Trophoblast cell (in vitro differentiated cells and primary cell): ENCODE measurements around the gene ARHGAP23.

Experiments
- DNase-seq, 2 donors: peaks; one replicate each; pipeline ENCODE4 v3.0.0-alpha.2; 2016
- H2AFZ ChIP-seq: 2 replicates; pipeline ENCODE4 v1.6.1; 2013; ENCODE audit warnings: low read length, moderate library complexity, mild to moderate bottlenecking; ENCODE audit not compliant: insufficient read depth, poor library complexity
- H2AK5ac ChIP-seq: 2 replicates; pipeline ENCODE4 v1.6.1; 2013; ENCODE audit warnings: mild to moderate bottlenecking, low read length
- H2BK120ac ChIP-seq: 2 replicates; pipeline ENCODE4 v1.6.1; 2013; ENCODE audit warnings: low read length, mild to moderate bottlenecking, moderate library complexity; ENCODE audit not compliant: insufficient read depth, poor library complexity
- H2BK12ac ChIP-seq: 2 replicates; pipeline ENCODE4 v1.6.1; 2013; ENCODE audit warnings: mild to moderate bottlenecking, low read length, moderate library complexity
- H2BK5ac ChIP-seq: 2 replicates; pipeline ENCODE4 v1.6.1; 2013; ENCODE audit warnings: low read length, low read depth, moderate library complexity, mild to moderate bottlenecking; ENCODE audit not compliant: poor library complexity
- H3K14ac ChIP-seq: 2 replicates; pipeline ENCODE4 v1.6.1; 2013; ENCODE audit warnings: mild to moderate bottlenecking, low read length
- H3K18ac ChIP-seq: 2 replicates; pipeline ENCODE4 v1.6.1; 2013; ENCODE audit warnings: mild to moderate bottlenecking, low read length
- H3K23ac ChIP-seq: 2 replicates; pipeline ENCODE4 v1.6.1; 2013; ENCODE audit warnings: low read length
- H3K27ac ChIP-seq: 2 replicates; pipeline ENCODE4 v1.5.1; 2013; ENCODE audit warnings: low read depth, mild to moderate bottlenecking, inconsistent platforms, low read length, moderate library complexity
- H3K27me3 ChIP-seq: 2 replicates; pipeline ENCODE4 v1.6.1; 2013; ENCODE audit warnings: inconsistent platforms, mild to moderate bottlenecking, low read length, moderate library complexity; ENCODE audit not compliant: insufficient read depth
- H3K36me3 ChIP-seq, 2 experiments: 1 replicate in 1 of 2; 2 replicates in 1 of 2; pipeline ENCODE4 v1.6.1; 2013; ENCODE audit warnings: low read length in 2 of 2, mild to moderate bottlenecking in 2 of 2, moderate library complexity in 1 of 2; ENCODE audit not compliant: insufficient read depth in 2 of 2, control insufficient read depth in 1 of 2
- H3K4ac ChIP-seq: 2 replicates; pipeline ENCODE4 v1.6.1; 2013; ENCODE audit warnings: low read depth, mild to moderate bottlenecking, low read length, moderate library complexity
- H3K4me1 ChIP-seq, 2 experiments: 1 replicate in 1 of 2; 2 replicates in 1 of 2; pipeline ENCODE4 v1.6.1; 2013; ENCODE audit warnings: low read length in 2 of 2, mild to moderate bottlenecking in 2 of 2, moderate library complexity in 1 of 2; ENCODE audit not compliant: insufficient read depth in 2 of 2, control insufficient read depth in 1 of 2
- H3K4me2 ChIP-seq: 2 replicates; pipeline ENCODE4 v1.6.1; 2013; ENCODE audit warnings: inconsistent platforms, mild to moderate bottlenecking, low read length, moderate library complexity
- H3K4me3 ChIP-seq: 2 replicates; pipeline ENCODE4 v1.5.1; 2013; ENCODE audit warnings: mild to moderate bottlenecking, low read depth, low read length, inconsistent platforms
- H3K79me1 ChIP-seq: one replicate; pipeline ENCODE4 v1.6.1; 2013; ENCODE audit warnings: low read length
- H3K79me2 ChIP-seq: 2 replicates; pipeline ENCODE4 v1.6.1; 2013; ENCODE audit warnings: low read length, mild to moderate bottlenecking; ENCODE audit not compliant: control insufficient read depth, insufficient read depth, poor library complexity
- H3K9ac ChIP-seq: 2 replicates; pipeline ENCODE4 v1.6.1; 2013; ENCODE audit warnings: mild to moderate bottlenecking, low read length
- H3K9me3 ChIP-seq: 2 replicates; pipeline ENCODE4 v1.6.1; 2013; ENCODE audit warnings: low read depth, mild to moderate bottlenecking, control low read depth, inconsistent platforms, low read length; ENCODE audit not compliant: insufficient read depth
- H4K12ac ChIP-seq: 2 replicates; pipeline ENCODE4 v1.6.1; 2013; ENCODE audit warnings: low read depth, mild to moderate bottlenecking, low read length, moderate library complexity
- H4K8ac ChIP-seq: 2 replicates; pipeline ENCODE4 v1.6.1; 2013; ENCODE audit warnings: low read depth, mild to moderate bottlenecking, low read length, moderate library complexity
- H4K91ac ChIP-seq: one replicate; pipeline ENCODE4 v1.6.1; 2013; ENCODE audit warnings: low read depth, mild to moderate bottlenecking, low read length, moderate library complexity
- WGBS: extraction: QIAGEN DNeasy Blood & Tissue Kit; methylation state at CpG from one replicate; pipeline ENCODE4 v1.1.7; 2013; ENCODE audit warnings: missing lambda C conversion rate; ENCODE audit not compliant: insufficient read length, insufficient coverage; ENCODE audit errors: extremely low coverage; 5-methylcytosine and 5-hydroxymethylcytosine counted together

ARHGAP23 gene

DNA sequence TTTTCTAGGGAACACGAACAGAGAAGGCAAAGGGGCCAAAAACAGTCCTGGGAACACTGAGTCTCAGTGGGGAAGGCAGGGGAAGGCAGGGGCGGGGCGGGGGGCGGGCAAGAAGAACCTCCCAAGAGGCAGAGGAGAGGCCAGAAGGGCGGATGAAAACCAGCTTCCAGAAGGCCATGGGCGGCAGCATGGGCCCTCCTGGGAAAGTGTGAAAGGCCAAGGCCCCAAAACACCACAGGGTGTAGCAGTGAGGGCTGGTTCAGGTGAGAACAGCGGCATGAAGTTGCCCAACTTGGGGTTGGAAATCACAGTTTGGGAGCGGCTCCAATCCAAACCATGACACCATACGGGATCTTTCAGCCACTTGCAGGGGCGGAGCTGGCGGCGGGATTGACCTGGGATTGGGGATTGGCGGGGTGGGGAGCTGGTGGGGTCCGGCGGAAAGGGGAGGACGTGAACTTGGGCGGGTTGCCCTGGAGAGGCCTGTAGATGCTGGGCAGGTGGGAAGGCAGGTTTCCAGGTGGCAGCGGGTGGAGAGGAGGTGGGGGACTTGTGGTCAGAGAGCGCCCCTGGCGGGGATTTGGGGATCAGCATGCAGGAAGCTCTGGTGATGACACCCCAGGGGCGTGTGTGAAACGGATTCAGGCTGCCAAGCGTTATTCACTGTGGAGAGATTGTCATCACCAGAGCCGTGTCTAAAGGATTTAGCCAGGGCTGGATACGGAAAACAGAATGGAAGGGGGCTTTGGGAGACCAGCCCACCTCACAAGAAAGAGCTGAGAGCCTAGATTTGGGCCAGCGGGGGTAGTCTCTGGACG, 80.9 kb downstream of the ARHGAP23 start:
- Histone ChIP-seq H3K27me3 (peaks cover 13% of the 10 kb centered on the region), H3K18ac (no peak overlapping the region), H2BK12ac (no peak overlapping the region), H3K79me2 (peaks cover 2% of the 10 kb centered on the region), H3K27ac (no peak overlapping the region), H3K79me1 (peaks cover 7% of the 10 kb centered on the region), H3K36me3 (peaks cover 3 to 4% of the 10 kb centered on the region in 2 experiments), H3K4me2 (peak overlapping the region; percentile 66), H3K9me3 (peaks cover 3% of the 10 kb centered on the region), H3K9ac (no peak overlapping the region), H3K14ac (no peak overlapping the region), H4K12ac (no peak overlapping the region), H2AK5ac (no peak overlapping the region), H3K4me3 (peak overlapping the region; percentile 54), H2BK5ac (no peak overlapping the region), H2BK120ac (no peak overlapping the region), H2AFZ (no peak overlapping the region), H4K8ac (peak overlapping the region; percentile 61), H3K23ac (no peak overlapping the region), H3K4ac (no peak overlapping the region), H4K91ac (peak overlapping the region; percentile 78), H3K4me1 (peaks cover 23 to 27% of the 10 kb centered on the region in 2 experiments)
- WGBS, result no CpG with 5 or more reads among the region's 27 CpGs
- peak; percentile 46 to 76 for DNase-seq

DNA sequence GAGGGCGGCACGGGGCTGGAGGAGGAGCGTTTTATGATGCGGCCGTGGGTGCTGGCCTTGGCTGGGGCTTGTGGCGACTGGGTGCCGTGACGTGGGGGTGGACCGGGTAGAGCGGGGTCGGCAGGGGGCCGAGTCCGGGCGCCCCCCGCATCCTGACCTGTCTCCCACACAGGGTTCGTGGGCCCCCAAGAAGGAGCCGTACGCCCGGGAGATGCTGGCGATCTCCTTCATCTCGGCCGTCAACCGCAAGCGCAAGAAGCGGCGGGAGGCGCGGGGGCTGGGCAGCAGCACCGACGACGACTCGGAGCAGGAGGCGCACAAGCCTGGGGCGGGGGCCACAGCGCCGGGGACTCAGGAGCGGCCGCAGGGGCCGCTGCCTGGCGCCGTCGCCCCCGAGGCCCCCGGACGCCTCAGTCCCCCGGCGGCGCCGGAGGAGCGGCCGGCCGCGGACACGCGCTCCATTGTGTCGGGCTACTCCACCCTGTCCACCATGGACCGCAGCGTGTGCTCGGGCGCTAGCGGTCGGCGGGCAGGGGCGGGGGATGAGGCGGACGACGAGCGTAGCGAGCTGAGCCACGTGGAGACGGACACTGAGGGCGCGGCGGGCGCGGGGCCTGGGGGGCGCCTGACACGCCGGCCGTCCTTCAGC, 81.6 kb downstream of the ARHGAP23 start:
- no CpG with 5 or more reads among the region's 80 CpGs for WGBS

DNA sequence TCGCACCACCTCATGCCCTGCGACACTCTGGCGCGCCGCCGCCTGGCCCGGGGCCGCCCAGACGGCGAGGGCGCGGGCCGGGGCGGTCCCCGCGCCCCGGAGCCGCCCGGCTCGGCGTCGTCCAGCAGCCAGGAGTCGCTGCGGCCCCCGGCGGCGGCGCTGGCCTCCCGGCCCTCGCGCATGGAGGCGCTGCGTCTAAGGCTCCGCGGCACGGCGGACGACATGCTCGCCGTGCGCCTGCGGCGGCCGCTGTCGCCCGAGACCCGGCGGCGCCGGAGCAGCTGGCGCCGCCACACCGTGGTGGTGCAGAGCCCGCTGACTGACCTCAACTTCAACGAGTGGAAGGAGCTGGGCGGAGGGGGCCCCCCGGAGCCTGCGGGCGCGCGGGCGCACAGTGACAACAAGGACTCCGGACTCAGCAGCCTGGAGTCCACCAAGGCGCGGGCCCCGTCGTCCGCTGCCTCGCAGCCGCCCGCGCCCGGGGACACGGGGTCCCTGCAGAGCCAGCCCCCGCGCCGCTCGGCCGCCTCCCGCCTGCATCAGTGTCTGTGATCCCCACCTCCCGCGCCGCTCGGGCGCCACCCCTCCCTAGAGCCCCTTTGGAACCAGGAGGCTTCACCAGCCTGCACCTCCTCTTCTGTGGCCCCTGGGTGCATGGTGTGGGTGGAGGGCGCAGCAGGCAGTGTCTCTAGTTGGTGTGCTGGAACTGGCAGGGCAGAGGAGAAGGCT, 82.3 kb downstream of the ARHGAP23 start:
- Histone ChIP-seq H3K4me1 (peaks cover 23 to 27% of the 10 kb centered on the region in 2 experiments), H2BK12ac (no peak overlapping the region), H3K27me3 (peaks cover 13% of the 10 kb centered on the region), H3K18ac (peak overlapping the region; percentile 66), H4K91ac (no peak overlapping the region), H2BK5ac (no peak overlapping the region), H2BK120ac (no peak overlapping the region), H3K9ac (no peak overlapping the region), H4K12ac (no peak overlapping the region), H3K14ac (no peak overlapping the region), H2AK5ac (no peak overlapping the region), H4K8ac (no peak overlapping the region), H3K4me2 (peak overlapping the region; percentile 66), H3K4me3 (peak overlapping the region; percentile 38), H3K9me3 (peaks cover 3% of the 10 kb centered on the region), H3K79me1 (peaks cover 7% of the 10 kb centered on the region), H2AFZ (peak overlapping the region; percentile 73), H3K4ac (peak overlapping the region; percentile 41), H3K23ac (no peak overlapping the region), H3K36me3 (peaks cover 0 to 3% of the 10 kb centered on the region in 2 experiments), H3K27ac (no peak overlapping the region), H3K79me2 (peaks cover 2% of the 10 kb centered on the region)
- peak in 1 of 2 donors; percentile 39 for DNase-seq
- WGBS, result no CpG with 5 or more reads among the region's 86 CpGs

More for the DNA sequence above, 81.6 kb downstream of the ARHGAP23 start:
- DNase-seq, result no peak
- Histone ChIP-seq H3K79me1 (peaks cover 7% of the 10 kb centered on the region), H3K4me2 (peak overlapping the region; percentile 66), H3K4me3 (peak overlapping the region; percentile 54), H3K36me3 (peaks cover 0 to 3% of the 10 kb centered on the region in 2 experiments), H3K9me3 (peaks cover 3% of the 10 kb centered on the region), H3K79me2 (peaks cover 2% of the 10 kb centered on the region), H4K8ac (peak overlapping the region; percentile 61), H4K91ac (peak overlapping the region; percentile 78), H3K27me3 (peaks cover 13% of the 10 kb centered on the region), H3K4me1 (peaks cover 23 to 27% of the 10 kb centered on the region in 2 experiments), H2AK5ac (no peak overlapping the region), H2BK120ac (no peak overlapping the region), H3K14ac (peak overlapping the region; percentile 52), H3K23ac (no peak overlapping the region), H3K27ac (no peak overlapping the region), H2BK5ac (no peak overlapping the region), H3K18ac (peak overlapping the region; percentile 66), H3K9ac (no peak overlapping the region), H3K4ac (peak overlapping the region; percentile 41), H2BK12ac (no peak overlapping the region), H4K12ac (peak overlapping the region; percentile 49), H2AFZ (peak overlapping the region; percentile 73)
